Activated gamma-delta T cell treated with Interleukin-2 at 50 U/mL for 16 hours (primary cell): ENCODE data around the gene CDC42SE1.

Source experiments
- DNase-seq: peaks from one replicate; pipeline ENCODE4 v3.0.0-alpha.2; 2020

The CDC42SE1 gene

DNA sequence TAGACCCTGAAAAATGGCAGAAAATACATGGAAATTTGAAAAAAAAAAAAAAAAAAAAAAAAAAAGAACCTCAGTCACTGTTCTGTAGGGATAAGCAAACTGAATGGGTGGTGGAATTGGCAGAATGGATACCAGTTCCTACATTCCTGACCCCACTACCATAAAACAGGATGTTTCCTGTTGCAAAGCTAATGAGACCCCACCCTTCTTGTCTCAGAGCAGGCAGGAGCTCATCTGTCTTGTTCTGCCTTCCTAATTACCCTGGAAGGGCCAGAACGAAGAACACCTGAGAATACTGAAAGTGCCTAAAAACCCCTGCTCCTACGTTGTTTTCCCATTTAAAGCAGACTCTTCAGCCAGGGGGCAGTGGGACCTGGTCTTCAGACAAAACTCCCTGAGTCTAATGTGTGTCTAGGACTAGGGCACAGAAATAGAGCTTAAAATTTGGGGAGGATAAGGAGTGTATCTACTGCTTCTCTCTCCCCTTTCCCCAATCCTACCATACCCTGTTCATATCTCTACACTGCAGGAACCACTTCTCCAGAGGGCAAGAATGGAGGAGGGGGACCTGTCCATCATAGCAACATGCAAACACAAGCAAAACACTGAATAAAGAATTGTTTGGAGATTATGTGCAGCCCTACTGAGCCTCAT lies 7.9 kb downstream of the CDC42SE1 start:
- DNase-seq = no peak

DNA sequence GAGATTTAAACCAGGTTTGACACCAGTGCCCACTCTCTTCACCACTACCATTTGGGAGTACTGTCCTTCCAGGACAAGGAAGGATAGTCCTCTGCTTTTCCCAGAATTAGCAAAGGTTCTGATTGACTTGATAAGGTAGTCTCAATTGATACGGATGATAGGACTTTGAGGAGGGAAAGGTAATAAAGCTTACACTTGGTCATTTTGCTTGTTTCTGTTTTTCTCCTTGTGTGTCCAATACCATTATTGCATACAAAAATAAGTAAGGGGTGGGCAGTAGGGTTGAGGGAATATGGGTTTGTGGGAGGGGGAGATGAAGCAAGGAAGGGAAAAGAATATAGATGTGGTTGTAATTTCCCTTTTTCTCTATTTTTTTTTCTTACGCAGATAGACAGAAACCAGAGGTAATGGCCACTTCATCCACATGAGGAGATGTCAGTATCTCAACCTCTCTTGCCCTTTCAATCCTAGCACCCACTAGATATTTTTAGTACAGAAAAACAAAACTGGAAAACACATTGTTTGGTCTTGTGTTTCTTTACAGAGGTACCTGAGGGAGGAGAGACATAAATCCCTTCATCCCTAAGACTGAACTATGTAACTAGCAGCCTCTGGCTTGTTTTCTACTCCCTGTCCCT lies 9.3 kb downstream of the CDC42SE1 start:
- DNase-seq = no peak

DNA sequence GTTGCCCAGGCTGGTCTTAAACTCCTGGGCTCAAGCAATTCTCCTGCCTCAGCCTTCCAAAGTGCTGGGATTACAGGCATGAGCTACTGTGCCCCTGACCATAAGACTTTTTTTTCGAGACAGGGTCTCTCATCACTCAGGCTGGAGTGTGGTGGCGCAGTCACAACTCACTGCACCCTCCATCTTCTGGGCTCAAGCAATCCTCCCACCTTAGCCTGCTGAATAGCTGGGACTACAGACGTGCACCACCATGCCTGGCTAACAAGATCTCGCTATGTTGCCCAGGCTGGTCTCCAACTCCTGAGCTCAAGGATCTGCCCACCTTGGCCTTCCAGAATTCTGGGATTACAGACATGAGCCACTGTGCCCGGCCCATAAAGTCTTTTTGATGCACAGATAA lies 10.0 kb downstream of the CDC42SE1 start:
- no peak for DNase-seq

DNA sequence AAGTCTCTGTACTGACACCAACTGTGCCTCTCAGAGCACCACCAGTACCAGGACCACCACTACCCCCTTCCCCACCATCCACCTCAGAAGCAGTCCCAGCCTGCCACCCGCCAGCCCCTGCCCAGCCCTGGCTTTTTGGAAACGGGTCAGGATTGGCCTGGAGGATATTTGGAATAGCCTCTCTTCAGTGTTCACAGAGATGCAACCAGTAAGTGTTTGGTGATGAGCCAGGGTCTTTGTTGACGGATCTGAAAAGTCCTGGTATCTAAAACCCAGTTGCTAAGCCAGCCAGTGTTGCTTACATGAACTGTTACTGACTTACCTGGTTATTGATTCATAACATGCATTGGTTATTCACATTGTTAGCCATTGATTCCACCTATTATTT lies 10.8 kb downstream of the CDC42SE1 start:
- DNase-seq = no peak

DNA sequence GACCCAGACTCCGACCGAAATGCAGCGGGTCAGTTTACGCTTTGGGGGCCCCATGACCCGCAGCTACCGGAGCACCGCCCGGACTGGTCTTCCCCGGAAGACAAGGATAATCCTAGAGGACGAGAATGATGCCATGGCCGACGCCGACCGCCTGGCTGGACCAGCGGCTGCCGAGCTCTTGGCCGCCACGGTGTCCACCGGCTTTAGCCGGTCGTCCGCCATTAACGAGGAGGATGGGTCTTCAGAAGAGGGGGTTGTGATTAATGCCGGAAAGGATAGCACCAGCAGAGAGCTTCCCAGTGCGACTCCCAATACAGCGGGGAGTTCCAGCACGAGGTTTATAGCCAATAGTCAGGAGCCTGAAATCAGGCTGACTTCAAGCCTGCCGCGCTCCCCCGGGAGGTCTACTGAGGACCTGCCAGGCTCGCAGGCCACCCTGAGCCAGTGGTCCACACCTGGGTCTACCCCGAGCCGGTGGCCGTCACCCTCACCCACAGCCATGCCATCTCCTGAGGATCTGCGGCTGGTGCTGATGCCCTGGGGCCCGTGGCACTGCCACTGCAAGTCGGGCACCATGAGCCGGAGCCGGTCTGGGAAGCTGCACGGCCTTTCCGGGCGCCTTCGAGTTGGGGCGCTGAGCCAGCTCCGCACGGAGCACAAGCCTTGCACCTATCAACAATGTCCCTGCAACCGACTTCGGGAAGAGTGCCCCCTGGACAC lies 11.3 kb downstream of the CDC42SE1 start:
- peak; percentile 59 for DNase-seq

DNA sequence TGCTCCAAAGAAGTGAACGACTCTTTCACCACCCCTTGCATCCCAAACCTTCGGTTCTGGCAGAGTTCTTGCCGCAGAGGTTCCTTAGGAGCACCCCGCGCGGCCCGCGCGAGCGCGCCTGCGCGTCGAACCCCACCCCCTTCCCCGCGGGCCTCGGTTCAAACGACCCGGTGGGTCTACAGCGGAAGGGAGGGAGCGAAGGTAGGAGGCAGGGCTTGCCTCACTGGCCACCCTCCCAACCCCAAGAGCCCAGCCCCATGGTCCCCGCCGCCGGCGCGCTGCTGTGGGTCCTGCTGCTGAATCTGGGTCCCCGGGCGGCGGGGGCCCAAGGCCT lies 11.9 kb downstream of the CDC42SE1 start, which contains the start of gene C1orf56:
Gene C1orf56, plus strand, starts transcription at position 161 of the 334 bp plus-strand sequence. Its CDS starts 97 bp downstream, at position 258.
- peak; percentile 65 for DNase-seq

DNA sequence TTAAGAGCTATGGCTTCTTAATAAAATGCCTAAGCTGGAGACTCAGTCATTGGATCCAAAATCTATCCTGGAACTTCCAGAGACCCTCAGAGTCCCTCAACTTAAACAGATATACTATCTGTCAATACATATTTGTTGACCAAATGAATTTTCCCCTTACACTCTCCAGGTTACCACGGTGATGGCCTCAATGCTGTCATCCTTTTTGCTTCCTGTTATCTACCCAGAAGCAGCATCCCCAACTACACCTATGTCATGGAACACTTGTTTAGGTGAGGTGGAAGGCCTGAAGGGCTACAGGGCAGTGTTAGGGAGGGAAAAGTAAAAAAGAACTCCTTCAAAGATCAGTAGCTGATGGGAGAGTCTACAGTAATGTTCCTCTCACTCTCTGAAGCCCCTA lies 16.3 kb downstream of the CDC42SE1 start:
- DNase-seq = no peak

DNA sequence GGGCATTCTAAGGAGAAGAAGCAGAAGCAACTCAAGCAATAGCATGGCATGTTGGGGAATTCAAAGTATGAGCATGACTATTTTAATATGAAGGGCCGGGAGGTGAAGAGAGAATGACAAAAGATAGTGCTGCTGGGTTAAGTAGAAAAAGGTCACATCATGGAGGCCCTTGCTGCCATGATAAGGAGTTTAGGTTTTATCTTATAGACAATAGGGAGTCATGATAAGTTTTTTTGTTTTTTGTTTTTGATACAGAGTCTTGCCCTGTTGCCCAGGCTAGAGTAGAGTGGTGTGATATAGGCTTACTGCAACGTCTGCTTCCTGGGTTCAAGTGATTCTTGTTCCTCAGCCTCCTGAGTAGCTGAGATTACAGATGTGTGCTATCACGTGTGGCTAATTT lies 19.9 kb downstream of the CDC42SE1 start:
- no peak for DNase-seq

DNA sequence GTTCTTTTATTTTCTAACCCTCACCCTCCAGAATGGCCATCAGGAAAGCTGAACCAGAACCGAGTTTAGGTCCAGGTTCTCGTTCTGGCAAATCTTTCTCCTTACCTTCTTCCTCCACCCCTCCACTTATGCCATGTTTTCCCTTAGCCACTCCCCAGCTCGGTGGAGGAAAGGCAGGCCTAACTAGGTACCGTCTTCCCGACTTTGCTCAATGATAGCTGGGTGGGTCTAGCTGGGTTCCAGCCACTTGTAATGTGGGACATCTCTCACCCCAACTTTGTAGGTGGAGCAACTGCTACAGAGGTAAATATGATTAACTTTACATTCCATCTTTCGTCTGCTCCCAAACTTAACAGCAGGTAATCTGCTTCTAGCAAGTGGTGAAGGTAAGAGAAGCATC lies 22.4 kb downstream of the CDC42SE1 start:
- no peak for DNase-seq

DNA sequence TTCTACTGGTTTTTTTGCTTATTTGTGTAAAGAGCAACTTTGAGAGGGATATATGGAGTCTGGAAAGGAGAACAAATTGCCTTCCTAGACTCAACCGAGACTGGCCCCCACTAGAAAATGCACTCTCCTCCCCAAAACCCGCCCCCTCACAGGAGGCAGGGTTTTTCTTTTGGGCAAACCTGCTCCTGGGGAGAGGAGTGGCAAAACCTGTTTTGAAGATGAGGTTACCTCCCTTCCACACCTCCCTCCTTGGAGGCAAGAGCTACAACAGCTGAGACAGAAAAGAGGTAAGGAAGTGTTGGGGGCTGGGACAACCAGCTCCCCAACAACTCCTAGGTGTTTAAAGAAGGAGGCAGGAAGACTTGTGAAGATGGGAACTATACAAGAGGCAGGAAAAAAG lies 23.1 kb downstream of the CDC42SE1 start, which contains the start of gene BNIPL:
Gene BNIPL, plus strand, starts transcription at position 231 of the 400 bp plus-strand sequence. Its CDS starts 140 bp downstream, at position 371.
- DNase-seq = no peak

DNA sequence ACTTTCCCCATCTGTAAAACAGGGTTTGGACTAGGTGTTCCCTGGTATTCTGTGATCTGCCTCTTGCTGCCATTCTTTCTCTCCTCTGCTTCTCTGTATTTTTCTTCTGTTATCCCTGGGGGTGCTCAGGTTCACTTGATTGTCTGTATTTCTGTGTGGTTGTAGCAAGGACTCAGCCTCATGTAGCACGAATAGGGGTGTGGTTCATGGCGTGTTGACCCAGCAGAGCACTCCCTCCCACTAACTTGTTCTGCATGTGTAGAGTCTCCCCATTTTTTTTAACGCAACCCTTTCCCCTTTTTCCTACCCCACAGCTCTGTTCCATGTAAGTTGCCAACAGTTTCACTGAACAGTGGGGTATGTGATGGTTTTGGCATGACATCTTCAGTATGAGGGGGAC lies 24.3 kb downstream of the CDC42SE1 start:
- no peak for DNase-seq

DNA sequence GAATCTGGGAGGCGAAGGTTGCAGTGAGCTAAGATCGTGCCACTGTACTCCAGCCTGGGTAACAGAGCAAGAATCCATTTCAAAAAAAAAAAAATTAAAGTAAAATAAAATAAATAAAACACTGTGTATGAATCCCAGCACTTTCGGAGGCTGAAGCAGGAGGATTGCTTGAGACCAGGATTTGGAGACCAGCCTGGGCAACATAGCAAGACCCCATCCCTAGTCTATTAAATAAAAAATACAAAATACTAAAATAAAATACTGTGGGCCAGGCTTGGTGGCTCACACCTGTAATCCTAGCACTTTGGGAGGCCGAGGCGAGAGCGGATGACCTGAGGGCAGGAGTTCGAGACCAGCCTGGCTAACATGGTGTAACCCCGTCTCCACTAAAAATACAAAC lies 27.3 kb downstream of the CDC42SE1 start:
- DNase-seq = no peak

DNA sequence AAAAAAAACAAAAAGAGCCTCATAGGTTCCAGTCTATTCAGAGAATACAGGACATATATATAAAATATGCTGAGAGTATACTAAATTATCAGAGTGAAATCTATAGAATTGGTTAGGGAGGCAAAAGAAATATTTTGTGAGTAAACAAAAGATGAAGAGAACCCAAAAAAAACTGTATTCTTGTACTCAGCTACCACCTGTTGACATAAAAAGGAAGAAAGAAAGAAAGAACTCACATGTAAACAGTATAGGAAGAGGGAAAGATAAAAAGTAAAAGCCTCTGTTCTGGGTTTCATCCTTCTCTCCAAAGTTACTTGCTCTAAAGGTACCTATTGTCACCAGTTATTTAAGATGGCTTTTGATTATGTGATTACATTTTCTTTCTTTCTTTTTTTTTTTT lies 33.0 kb downstream of the CDC42SE1 start:
- DNase-seq = no peak

DNA sequence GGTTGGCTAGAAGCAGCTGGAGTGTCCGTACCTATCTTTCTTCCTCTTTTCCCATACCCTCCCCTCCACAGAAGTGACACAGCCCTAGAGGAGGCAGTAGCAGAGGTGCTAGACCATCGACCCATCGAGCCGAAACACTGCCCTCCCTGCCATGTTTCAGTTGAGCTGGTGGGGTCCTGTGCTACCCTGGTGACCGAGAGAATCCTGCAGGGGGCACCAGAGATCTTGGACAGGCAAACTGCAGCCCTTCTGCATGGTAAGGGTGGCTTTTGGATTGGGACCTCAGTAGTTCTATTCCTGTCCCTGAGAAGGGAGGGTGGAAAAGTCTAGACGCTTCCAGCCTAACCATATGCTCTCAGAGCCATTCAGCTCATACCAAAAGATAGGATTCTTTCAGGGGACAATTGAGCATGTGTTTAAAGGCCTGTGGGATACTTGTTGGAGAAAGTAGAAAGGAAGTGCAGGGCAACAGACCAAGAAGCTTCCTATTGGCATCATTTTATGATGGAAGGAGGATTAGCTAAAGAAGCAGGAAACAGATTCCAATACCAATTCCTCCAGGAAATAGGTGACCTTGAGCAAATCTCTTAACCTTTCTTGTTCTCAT lies 34.8 kb downstream of the CDC42SE1 start:
- peak; percentile 91 for DNase-seq

DNA sequence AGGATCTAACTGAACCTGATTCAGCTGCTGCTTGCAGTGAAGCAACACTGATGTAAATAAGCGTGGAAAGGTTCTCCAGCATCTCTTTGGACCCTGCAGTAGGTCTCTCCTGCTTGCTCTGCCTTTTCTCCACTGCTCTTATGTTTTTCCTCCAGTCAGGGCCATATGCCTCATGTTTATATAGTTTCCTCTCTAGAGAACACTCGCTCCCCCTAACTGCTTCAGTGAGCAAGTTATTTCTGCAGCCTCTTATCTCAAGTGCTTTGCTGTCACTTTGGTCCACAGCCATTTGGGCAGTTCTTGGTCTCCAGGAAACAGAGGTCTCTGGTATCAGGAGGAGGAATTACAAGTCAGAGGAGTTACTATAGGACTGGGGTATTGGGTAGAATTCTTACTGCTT lies 45.9 kb downstream of the CDC42SE1 start:
- no peak for DNase-seq

DNA sequence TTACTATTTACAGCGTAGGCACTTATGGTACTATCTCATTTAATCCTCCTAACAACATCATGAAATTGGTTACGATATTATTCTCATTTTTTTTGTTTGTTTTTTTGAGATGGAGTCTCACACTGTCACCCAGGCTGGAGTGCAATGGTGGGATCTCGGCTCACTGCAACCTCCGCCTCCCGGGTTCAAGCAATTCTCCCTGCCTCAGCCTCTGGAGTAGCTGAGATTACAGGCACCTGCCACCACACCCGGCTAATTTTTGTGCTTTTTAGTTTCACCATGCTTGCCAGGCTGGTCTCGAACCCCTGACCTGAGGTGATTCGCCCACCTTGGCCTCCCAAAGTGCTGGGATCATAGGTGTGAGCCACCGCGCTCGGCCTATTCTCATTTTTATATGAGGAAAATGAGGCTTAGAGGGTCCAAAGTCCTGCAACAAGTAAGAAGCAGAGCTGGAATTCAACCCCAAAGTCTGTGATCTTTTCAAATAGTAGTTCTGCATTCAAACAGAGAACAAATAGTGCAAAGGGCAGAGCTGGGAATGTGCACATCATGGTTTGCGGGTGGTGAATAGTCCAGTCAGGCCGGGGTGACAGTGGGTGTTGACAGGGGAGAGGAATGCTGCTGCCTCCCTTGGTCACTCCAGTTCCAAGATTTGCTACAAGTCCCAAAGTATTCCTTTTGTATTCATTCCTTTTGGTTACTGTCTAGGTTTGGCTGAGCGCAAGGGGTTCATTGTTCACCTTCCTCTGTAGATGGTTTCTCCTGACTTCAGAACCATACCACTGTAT lies 46.5 kb downstream of the CDC42SE1 start:
- DNase-seq = no peak

DNA sequence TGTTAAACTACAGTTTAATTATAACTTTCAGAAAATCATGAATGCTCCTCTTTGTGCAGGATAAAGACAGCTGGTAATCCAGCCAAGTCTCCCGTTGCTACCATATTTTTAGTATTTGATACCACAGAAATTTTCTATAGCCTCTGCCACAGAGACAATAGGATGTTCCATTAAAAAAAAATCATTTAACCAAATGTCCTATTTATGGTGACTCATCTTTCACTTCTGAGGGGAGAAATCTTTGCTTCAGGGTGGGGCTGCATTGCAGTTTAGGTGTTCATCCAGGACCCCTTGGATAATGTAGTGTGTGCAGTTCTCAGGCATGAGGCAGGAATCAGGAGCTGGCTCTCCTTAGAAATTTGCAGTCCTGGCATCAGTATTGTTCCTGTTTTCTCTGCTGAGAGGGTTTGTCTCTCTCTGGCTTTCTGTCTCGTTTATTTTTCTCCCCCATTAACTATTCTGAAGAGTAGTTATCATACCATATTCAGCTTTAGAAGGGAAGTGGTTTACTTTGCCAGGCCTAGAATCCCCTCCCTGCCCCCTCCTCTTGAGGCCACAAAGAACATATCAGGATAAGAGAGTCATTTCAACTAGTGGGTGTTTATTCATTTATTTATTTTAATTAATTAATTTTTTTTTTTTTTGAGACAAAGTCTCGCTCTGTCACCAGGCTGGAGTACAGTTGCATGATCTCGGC lies 48.1 kb downstream of the CDC42SE1 start:
- no peak for DNase-seq

DNA sequence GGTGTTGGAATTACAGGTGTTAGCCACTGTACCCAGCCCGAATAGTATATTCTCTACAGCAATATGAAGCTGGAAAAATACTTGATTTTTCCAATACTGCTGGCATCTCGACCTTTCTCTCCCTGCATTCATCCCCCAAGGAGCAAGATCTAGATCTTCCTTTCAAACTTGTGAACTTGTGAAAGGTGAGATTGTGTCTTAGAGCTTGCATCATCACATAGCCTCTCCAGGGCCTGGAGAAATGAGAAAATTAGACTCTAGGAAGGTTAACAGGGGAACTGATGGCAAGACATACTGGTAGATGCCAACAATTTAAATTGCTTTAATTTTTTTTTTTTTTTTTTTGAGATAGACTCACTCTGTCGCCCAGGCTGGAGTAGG lies 49.1 kb downstream of the CDC42SE1 start:
- DNase-seq = no peak

DNA sequence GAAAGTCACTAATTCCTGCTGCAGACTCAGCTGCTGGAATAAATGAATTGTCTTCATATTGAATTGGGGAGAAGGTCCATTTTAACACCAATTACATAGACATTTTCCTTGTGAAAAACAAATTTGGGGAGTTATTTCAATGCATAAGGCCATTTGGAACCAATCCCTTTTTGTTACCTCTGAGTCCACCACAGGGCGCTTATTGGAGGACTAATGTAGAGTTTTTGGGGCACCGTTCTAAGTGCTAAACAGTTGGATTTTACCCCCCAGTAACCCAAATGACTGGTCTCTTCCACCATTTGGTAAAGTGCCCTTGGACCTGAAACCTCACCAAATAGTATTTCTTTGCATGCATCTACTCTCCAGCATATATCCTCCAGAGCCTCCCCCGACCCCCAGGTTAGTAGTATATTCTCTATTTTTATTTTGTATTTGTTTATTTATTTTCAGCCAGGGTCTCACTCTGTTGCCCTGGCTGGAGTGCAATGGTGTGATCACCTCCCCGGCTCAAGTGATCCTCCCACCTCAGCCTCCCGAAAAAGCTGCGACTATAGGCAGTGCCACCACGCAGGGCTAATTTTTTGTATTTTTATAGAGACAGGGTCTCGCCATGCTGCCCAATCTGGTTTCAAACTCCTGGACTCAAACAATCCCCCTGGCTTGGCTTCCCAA lies 49.6 kb downstream of the CDC42SE1 start:
- DNase-seq = no peak

DNA sequence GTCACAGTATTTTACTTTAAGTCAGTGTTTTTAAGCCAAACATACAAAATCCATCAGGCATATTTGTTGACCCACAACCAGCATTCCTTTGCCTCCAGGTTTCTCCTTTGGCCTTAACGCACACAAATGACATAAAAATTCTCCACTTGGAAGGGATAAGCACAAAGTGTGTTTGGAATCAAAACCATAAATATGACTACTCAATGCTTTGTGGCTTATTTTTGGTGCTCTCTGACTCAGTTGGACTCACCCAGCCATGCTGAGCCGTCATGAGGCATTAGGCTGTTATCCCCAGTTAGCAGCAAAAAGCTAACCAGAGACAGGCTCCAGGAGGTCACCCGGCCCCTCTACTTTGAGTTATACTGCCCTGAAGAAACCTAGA lies 50.2 kb downstream of the CDC42SE1 start:
- DNase-seq = no peak
